Spleen (tissue), 7 donors: ENCODE data around the gene NISCH.

Source experiments
- POLR2AphosphoS5 ChIP-seq, 3 donors: sonication (generic); formaldehyde crosslinking; IDR thresholded peaks; one replicate each; pipeline ENCODE4 v1.5.1; 2017; ENCODE audit warnings: antibody characterized with exemption in 3 of 3
- TF ChIP-seq, protein P1 (sequence below), 11 experiments: fragments of 200-600 bp in 7 of 11; fragments of 450-650 bp in 4 of 11; sonication (generic) in 4 of 11; IDR thresholded peaks in 8 of 11; conservative IDR thresholded peaks in 3 of 11; 1 replicate in 7 of 11; 2 replicates in 4 of 11; pipeline versions ENCODE4 v1.4.0 to v1.8.0; 2016 to 2021; ENCODE audit warnings: antibody characterized with exemption in 11 of 11, inconsistent platforms in 4 of 11, mild to moderate bottlenecking in 1 of 11
- donor health status: DM: no; HTN: no; CAD: no; lungs with moderate emphysema.
- donor health status: DM: no; HTN: no; CAD: no.
- donor health status: DM: no; HTN: no; CAD: no.

DNA sequence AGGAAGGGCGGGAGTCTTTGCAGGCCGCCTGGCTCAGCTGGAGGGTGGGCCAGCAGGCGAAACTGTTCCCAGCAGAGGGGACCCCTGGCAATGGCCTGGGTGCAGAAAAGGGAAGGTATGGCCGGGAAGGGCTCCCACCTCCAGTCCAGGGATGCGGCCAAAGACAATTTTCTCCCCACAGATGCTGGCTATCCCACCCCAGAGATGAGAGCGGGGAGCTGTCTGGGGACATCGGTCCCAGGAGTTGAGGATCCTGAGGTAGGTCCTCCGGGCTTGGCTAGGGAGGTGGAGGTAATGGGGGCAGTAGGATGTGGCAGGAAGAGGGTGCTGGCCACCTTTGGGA lies 12.2 kb upstream of the NISCH start:
- TF ChIP-seq, protein P1, sequence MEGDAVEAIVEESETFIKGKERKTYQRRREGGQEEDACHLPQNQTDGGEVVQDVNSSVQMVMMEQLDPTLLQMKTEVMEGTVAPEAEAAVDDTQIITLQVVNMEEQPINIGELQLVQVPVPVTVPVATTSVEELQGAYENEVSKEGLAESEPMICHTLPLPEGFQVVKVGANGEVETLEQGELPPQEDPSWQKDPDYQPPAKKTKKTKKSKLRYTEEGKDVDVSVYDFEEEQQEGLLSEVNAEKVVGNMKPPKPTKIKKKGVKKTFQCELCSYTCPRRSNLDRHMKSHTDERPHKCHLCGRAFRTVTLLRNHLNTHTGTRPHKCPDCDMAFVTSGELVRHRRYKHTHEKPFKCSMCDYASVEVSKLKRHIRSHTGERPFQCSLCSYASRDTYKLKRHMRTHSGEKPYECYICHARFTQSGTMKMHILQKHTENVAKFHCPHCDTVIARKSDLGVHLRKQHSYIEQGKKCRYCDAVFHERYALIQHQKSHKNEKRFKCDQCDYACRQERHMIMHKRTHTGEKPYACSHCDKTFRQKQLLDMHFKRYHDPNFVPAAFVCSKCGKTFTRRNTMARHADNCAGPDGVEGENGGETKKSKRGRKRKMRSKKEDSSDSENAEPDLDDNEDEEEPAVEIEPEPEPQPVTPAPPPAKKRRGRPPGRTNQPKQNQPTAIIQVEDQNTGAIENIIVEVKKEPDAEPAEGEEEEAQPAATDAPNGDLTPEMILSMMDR (IDR thresholded peaks at IDR 0.05 in 8 of 11, conservative IDR thresholded peaks at IDR 0.05 in 3 of 11) = no peak
- no peak for TF ChIP-seq POLR2AphosphoS5 (IDR thresholded peaks at IDR 0.05)
